Gastrocnemius medialis (tissue), 4 donors: ENCODE results near the gene SURF4. TPM values are rescaled to one million over a fixed set of nuclear protein-coding genes. Genes with fewer than 3 reads are reported as not detected.

ENCODE experiments used
- ATAC-seq, 2 donors: fragments of 150-250 bp; one replicate each; pipeline ENCODE4 v1.9.1; 2016
- DNase-seq, 2 donors: peaks; one replicate each; pipeline ENCODE4 v3.0.0-alpha.2; 2019
- H3K27ac ChIP-seq, 4 donors: fragments of 200-600 bp; sonication (generic); 1 replicate in 1 of 4; 2 replicates in 3 of 4; pipeline ENCODE4 v1.5.1; 2016 to 2018; ENCODE audit warnings: mild to moderate bottlenecking in 2 of 4, moderate library complexity in 1 of 4
- H3K27me3 ChIP-seq, 3 donors: fragments of 200-600 bp; sonication (generic) in 2 of 3; 1 replicate in 1 of 3; 2 replicates in 2 of 3; pipeline versions ENCODE4 v1.5.1 to v1.6.0; 2016 to 2019; ENCODE audit warnings: mild to moderate bottlenecking in 1 of 3, moderate library complexity in 1 of 3
- H3K36me3 ChIP-seq, 2 donors: fragments of 200-600 bp; sonication (generic) in 1 of 2; one replicate each; pipeline ENCODE4 v1.5.1; 2017 to 2018
- H3K4me1 ChIP-seq, 2 donors: fragments of 200-600 bp; sonication (generic) in 1 of 2; one replicate each; pipeline ENCODE4 v1.5.1; 2016 to 2017; ENCODE audit warnings: mild to moderate bottlenecking in 2 of 2
- H3K4me3 ChIP-seq, 4 donors: fragments of 200-600 bp; sonication (generic) in 3 of 4; 1 replicate in 1 of 4; 2 replicates in 3 of 4; pipeline ENCODE4 v1.5.1; 2016 to 2019; ENCODE audit warnings: mild to moderate bottlenecking in 2 of 4
- H3K9me3 ChIP-seq, 3 donors: fragments of 200-600 bp; sonication (generic) in 2 of 3; 1 replicate in 1 of 3; 2 replicates in 2 of 3; pipeline ENCODE4 v1.5.1; 2016 to 2019
- POLR2A ChIP-seq, 2 donors: fragments of 450-650 bp; IDR thresholded peaks; one replicate each; pipeline ENCODE4 v1.6.1; 2017; ENCODE audit warnings: antibody characterized with exemption in 2 of 2, mild to moderate bottlenecking in 2 of 2, moderate library complexity in 2 of 2
- in situ Hi-C, 4 donors: fragments of 200-750 bp; cut with MboI; loops; one replicate each; pipeline versions ENCODE4 v1.15.0 to v1.8.0; 2017; ENCODE audit warnings: low sequenced_read_pairs in 4 of 4
- intact Hi-C: fragments of 100-400 bp; cut with DNase I; formaldehyde crosslinking; loops from one replicate; pipeline ENCODE4 v1.15.1; 2023; ENCODE audit warnings: low total_unique reads
- total RNA-seq, 4 donors: library from RNA; depleted of rRNA; stranded (reverse); fragments of >200 nt; gene quantifications; one replicate each; pipeline versions ENCODE4 v1.1.0 to v1.2.3, GENCODE V29; 2016
- TF ChIP-seq, protein P1 (sequence below), 5 experiments: fragments of 450-650 bp in 3 of 5; fragments of 200-600 bp in 2 of 5; sonication (generic) in 2 of 5; IDR thresholded peaks in 4 of 5; conservative IDR thresholded peaks in 1 of 5; 1 replicate in 4 of 5; 2 replicates in 1 of 5; pipeline ENCODE4 v1.5.1; 2016 to 2019; ENCODE audit warnings: antibody characterized with exemption in 5 of 5, mild to moderate bottlenecking in 3 of 5, moderate library complexity in 3 of 5

Gene SURF4
- total RNA-seq, 4 donors from 2014 or later = 62.9 to 98.4 (median 73.4) TPM

DNA sequence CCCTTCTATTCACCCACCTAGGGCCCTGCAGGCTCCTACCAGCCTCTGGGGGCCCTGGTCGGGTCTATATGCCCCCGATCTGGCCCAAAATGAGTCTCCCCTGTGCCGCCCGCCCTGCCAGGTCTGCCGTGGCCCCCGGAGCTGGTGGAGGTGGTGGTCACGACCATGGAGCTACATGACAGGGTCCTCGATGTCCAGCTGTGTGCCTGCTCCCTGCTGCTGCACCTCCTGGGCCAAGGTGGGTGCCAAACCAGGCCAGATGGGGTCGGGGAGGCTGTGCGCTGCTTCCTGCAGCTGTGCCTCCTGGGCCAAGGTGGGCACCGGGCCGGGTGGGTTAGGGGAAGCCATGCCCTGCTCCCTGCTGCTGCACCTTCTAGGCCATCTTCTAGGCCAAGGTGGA lies 24.4 kb upstream of the SURF4 start:
- ATAC-seq (no peak), DNase-seq (no peak)
- Histone ChIP-seq H3K9me3 (no peaks in the 10 kb centered on the region), H3K27me3 (peaks cover 0 to 5% (median 4%) of the 10 kb centered on the region in 3 donors), H3K36me3 (no peaks in the 10 kb centered on the region), H3K4me3 (no peak overlapping the region), H3K4me1 (peaks cover 2 to 4% of the 10 kb centered on the region in 2 donors), H3K27ac (no peak overlapping the region)
- TF ChIP-seq POLR2A (IDR thresholded peaks at IDR 0.05) = no peak
- TF ChIP-seq, protein P1, sequence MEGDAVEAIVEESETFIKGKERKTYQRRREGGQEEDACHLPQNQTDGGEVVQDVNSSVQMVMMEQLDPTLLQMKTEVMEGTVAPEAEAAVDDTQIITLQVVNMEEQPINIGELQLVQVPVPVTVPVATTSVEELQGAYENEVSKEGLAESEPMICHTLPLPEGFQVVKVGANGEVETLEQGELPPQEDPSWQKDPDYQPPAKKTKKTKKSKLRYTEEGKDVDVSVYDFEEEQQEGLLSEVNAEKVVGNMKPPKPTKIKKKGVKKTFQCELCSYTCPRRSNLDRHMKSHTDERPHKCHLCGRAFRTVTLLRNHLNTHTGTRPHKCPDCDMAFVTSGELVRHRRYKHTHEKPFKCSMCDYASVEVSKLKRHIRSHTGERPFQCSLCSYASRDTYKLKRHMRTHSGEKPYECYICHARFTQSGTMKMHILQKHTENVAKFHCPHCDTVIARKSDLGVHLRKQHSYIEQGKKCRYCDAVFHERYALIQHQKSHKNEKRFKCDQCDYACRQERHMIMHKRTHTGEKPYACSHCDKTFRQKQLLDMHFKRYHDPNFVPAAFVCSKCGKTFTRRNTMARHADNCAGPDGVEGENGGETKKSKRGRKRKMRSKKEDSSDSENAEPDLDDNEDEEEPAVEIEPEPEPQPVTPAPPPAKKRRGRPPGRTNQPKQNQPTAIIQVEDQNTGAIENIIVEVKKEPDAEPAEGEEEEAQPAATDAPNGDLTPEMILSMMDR (IDR thresholded peaks at IDR 0.05 in 4 of 5, conservative IDR thresholded peaks at IDR 0.05 in 1 of 5) = no peak
- intact Hi-C loops = no loop called here
- in situ Hi-C loops = no loop called here

DNA sequence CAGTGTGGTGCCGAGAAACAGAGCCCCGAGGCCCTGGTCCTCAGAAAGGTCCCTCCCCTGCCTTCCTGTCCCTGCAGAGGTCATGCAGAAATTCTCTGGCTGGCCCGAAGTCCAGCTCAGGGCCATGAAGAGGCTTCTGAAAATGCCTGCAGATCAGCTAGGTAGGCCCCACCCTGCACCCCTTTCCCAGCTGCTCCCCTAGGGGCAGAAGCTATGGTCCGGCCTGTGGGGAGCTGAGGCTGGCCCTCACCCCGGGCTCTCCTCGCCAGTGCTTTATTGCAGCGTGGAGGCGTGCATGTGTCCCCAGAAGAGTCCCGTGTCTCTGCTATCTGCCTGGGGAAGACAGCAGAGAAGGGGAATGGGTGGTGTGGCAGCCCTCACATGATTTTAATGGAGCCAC lies 22.0 kb upstream of the SURF4 start:
- TF ChIP-seq, protein P1 (IDR thresholded peaks at IDR 0.05 in 4 of 5, conservative IDR thresholded peaks at IDR 0.05 in 1 of 5) = no peak
- H3K36me3 ChIP-seq = no peaks in the 10 kb centered on the region
- intact Hi-C loops (no loop called here), in situ Hi-C loops (no loop called here)
- H3K4me1 ChIP-seq = no peaks in the 10 kb centered on the region
- DNase-seq (no peak), ATAC-seq (no peak)
- H3K9me3 ChIP-seq = no peaks in the 10 kb centered on the region
- no peak overlapping the region for H3K4me3 ChIP-seq
- H3K27me3 ChIP-seq = peaks cover 7 to 21% (median 13%) of the 10 kb centered on the region in 3 donors
- no peak overlapping the region for H3K27ac ChIP-seq

DNA sequence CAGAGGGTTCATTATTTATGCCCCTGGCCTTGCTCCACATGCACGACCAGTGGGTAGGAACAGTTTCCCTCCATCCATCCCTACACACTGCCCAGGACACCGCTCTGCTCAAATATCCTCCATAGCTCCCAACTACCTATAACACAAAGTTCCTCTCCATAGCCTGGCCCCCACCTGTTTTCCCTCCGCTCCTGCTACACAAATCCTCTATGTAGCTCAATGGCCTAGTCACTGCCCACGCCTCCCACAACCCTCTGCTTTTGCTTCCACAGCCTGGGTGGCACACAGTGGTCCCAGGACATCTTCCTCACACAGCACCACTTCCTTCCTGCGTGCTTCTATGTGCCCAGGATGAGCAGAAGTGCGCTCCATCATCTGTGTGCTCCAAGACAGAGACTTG lies 21.5 kb upstream of the SURF4 start:
- no peak overlapping the region for H3K4me3 ChIP-seq
- H3K4me1 ChIP-seq = no peaks in the 10 kb centered on the region
- ATAC-seq (no peak), DNase-seq (no peak)
- H3K36me3 ChIP-seq = no peaks in the 10 kb centered on the region
- H3K27ac ChIP-seq = no peak overlapping the region
- intact Hi-C loops = no loop called here
- no peak for TF ChIP-seq POLR2A (IDR thresholded peaks at IDR 0.05)
- TF ChIP-seq, protein P1 (IDR thresholded peaks at IDR 0.05 in 4 of 5, conservative IDR thresholded peaks at IDR 0.05 in 1 of 5) = no peak
- in situ Hi-C loops = no loop called here
- H3K27me3 ChIP-seq = peaks cover 7 to 21% (median 13%) of the 10 kb centered on the region in 3 donors
- H3K9me3 ChIP-seq = no peaks in the 10 kb centered on the region

DNA sequence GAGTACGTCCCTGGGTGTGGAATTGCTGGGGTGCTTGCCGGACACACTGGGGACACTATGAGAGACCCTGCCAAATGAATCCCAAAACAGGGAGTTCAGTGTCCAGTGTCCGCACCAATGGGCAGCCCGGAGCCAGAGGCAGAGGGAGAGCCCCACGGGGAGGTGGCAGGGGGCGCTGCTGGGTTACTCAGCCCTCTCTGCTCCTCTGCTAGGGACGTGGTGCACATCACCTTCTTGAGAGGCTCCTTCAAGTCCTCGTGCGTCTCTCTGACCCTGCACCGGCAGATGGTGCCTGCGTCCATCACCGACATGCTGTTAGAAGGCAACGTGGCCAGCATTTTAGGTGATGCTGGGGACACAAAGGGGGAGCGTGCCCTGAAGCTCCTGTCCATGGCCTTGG lies 21.1 kb upstream of the SURF4 start:
- in situ Hi-C loops (no loop called here), intact Hi-C loops (no loop called here)
- Histone ChIP-seq H3K27me3 (peaks cover 7 to 21% (median 13%) of the 10 kb centered on the region in 3 donors), H3K27ac (no peak overlapping the region), H3K9me3 (no peaks in the 10 kb centered on the region), H3K4me1 (no peaks in the 10 kb centered on the region), H3K36me3 (no peaks in the 10 kb centered on the region), H3K4me3 (no peak overlapping the region)
- ATAC-seq = peak in 1 of 2 donors; percentile 26
- DNase-seq = no peak
- TF ChIP-seq, protein P1 (IDR thresholded peaks at IDR 0.05 in 4 of 5, conservative IDR thresholded peaks at IDR 0.05 in 1 of 5) = peak in 1 of 5 experiments; percentile 13
- no peak for TF ChIP-seq POLR2A (IDR thresholded peaks at IDR 0.05)

DNA sequence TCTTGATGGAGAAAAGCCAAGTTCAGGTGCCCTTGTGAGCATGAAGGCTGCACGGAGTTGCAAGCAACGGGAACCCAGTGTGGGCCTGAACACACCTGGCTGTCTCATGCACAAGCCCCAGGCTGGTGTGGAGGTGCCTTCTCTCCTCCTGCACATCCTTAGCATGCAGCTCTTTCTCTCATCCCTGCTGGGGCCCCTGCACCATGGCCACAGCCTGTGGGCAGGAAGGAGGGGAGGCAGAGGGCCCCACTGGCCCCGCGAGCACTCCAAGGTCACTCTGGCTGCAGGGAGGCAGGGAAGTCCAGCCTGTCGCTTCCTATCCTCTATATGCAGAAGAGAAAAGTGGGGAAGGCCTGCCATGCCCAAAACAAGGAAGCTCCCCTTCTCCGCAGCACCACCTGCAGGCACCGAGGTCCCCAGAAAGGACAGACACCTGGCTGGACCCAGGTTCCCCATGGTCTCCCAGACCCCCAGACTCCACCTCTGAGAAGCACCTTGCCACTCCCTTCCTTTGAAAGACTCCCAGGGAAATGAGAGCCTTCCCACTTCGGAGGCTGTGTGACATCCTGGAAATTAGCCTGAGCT lies 18.9 kb upstream of the SURF4 start:
- Histone ChIP-seq H3K9me3 (no peaks in the 10 kb centered on the region), H3K36me3 (no peaks in the 10 kb centered on the region), H3K27ac (no peak overlapping the region), H3K4me3 (no peak overlapping the region), H3K4me1 (no peaks in the 10 kb centered on the region), H3K27me3 (peaks cover 7 to 22% (median 21%) of the 10 kb centered on the region in 3 donors)
- DNase-seq (no peak), ATAC-seq (no peak)
- in situ Hi-C loops (no loop called here), intact Hi-C loops (no loop called here)
- TF ChIP-seq, protein P1 (IDR thresholded peaks at IDR 0.05 in 4 of 5, conservative IDR thresholded peaks at IDR 0.05 in 1 of 5) = no peak
- TF ChIP-seq POLR2A (IDR thresholded peaks at IDR 0.05) = no peak
